ENCODE results near the gene ANKRD12. TPM values are rescaled to one million over a fixed set of nuclear protein-coding genes. Genes with fewer than 3 reads are reported as not detected.

The ANKRD12 gene
- total RNA-seq, 1 donor from 2014 or later: 125 TPM

- Mint-ChIP-seq H3K27ac (peak overlapping the region; percentile 92), H3K9me3 (no peaks in the 10 kb centered on the region), H3K36me3 (ENCODE audit: low read depth) (no peaks in the 10 kb centered on the region), H3K4me3 (peak overlapping the region; percentile 74), H3K4me1 (peaks cover 19% of the 10 kb centered on the region), H3K27me3 (no peaks in the 10 kb centered on the region)
- no peak for ATAC-seq (ENCODE audit: low read depth)
- ChIA-PET POLR2A (interaction anchor here (0.5 to 5.5 kb wide), 9 partner anchors 11 to 48 kb away, joined by 3 to 34 read pairs (median 3); partner anchors contain the start of gene ANKRD12), CTCF (interaction anchor here (0.8 to 1.3 kb wide), 3 partner anchors 13 to 41 kb away, joined by 3 to 7 read pairs (median 3); partner anchors contain the start of gene ANKRD12)
- intact Hi-C loops (cut with micrococcal nuclease): no loop called here
- TF ChIP-seq CTCF (IDR thresholded peaks at IDR 0.05): no peak
- no peak for DNase-seq
Observed at GRCh38 chr18:9096007-9096371, 40.6 kb upstream of the ANKRD12 start.

GRCh38 chr18:9096685-9097084 is 39.9 kb upstream of the ANKRD12 start:
- Mint-ChIP-seq H3K27me3 (no peaks in the 10 kb centered on the region), H3K9me3 (no peaks in the 10 kb centered on the region), H3K4me1 (peaks cover 24% of the 10 kb centered on the region), H3K27ac (no peak overlapping the region), H3K36me3 (ENCODE audit: low read depth) (peaks cover under 1% of the 10 kb centered on the region), H3K4me3 (no peak overlapping the region)
- ChIA-PET POLR2A (interaction anchor here (0.5 to 5.5 kb wide), 3 partner anchors 12 to 42 kb away, joined by 3 to 34 read pairs (median 3); partner anchors contain the start of gene ANKRD12), CTCF (interaction anchor here (1.3 kb wide), 2 partner anchors 23 to 40 kb away, joined by 3 to 7 read pairs; partner anchors contain the start of gene ANKRD12)
- no peak for ATAC-seq (ENCODE audit: low read depth)
- no peak for DNase-seq
- no peak for TF ChIP-seq CTCF (IDR thresholded peaks at IDR 0.05)
- intact Hi-C loops (cut with micrococcal nuclease): no loop called here

DNA sequence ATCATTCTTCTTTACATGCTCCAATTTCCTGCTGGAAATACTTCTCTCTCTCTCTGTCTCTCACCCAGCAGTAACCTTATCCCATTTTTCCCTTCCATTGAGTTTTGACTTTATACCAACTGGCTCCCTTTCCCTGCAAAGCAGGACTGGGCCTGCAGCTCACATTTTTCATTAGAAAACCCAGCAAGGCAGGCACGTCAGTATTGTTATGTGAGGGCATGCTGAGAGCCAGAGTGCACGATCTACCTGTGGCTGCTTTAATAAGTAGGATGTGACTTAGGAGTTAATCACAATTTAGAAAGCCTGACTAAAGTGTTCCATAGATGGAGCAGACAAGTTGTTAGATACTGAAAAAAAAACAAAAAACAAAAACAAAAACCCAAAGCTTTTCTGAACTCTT is 39.2 kb upstream of the ANKRD12 start:
- Mint-ChIP-seq H3K9me3 (no peaks in the 10 kb centered on the region), H3K27ac (no peak overlapping the region), H3K27me3 (no peaks in the 10 kb centered on the region), H3K4me3 (no peak overlapping the region), H3K36me3 (ENCODE audit: low read depth) (peaks cover 7% of the 10 kb centered on the region), H3K4me1 (peaks cover 24% of the 10 kb centered on the region)
- ChIA-PET CTCF (interaction anchor here (1.3 kb wide), 1 partner anchor 24 kb away, joined by 5 read pairs; no protein-coding TSS in a partner anchor), POLR2A (interaction anchor here (1.0 to 5.5 kb wide), 2 partner anchors 39 to 42 kb away, joined by 3 to 34 read pairs; partner anchors contain the start of gene ANKRD12)
- DNase-seq: no peak
- intact Hi-C loops (cut with micrococcal nuclease): no loop called here
- ATAC-seq (ENCODE audit: low read depth): no peak
- TF ChIP-seq CTCF (IDR thresholded peaks at IDR 0.05): no peak

GRCh38 chr18:9100796-9101195 is 35.8 kb upstream of the ANKRD12 start:
- peaks cover 35% of the 10 kb centered on the region for H3K4me1 Mint-ChIP-seq
- CTCF ChIA-PET: interaction anchor here (1.1 kb wide), 1 partner anchor 46 kb away, joined by 4 read pairs; no protein-coding TSS in a partner anchor
- no peaks in the 10 kb centered on the region for H3K27me3 Mint-ChIP-seq
- POLR2A ChIA-PET: interaction anchor here (1.1 to 5.7 kb wide), 5 partner anchors 16 to 38 kb away, joined by 4 to 211 read pairs (median 6); partner anchors contain the start of gene ANKRD12
- no peaks in the 10 kb centered on the region for H3K9me3 Mint-ChIP-seq
- no peak overlapping the region for H3K27ac Mint-ChIP-seq
- DNase-seq (no peak), ATAC-seq (ENCODE audit: low read depth) (no peak)
- no peak for TF ChIP-seq CTCF (IDR thresholded peaks at IDR 0.05)
- intact Hi-C loops (cut with micrococcal nuclease): loop anchor here (5.0 kb wide), 1 partner anchor 377 kb away; the partner anchor contains the start of gene RALBP1
- H3K4me3 Mint-ChIP-seq: no peak overlapping the region
- peaks cover 35% of the 10 kb centered on the region for H3K36me3 Mint-ChIP-seq (ENCODE audit: low read depth)

DNA sequence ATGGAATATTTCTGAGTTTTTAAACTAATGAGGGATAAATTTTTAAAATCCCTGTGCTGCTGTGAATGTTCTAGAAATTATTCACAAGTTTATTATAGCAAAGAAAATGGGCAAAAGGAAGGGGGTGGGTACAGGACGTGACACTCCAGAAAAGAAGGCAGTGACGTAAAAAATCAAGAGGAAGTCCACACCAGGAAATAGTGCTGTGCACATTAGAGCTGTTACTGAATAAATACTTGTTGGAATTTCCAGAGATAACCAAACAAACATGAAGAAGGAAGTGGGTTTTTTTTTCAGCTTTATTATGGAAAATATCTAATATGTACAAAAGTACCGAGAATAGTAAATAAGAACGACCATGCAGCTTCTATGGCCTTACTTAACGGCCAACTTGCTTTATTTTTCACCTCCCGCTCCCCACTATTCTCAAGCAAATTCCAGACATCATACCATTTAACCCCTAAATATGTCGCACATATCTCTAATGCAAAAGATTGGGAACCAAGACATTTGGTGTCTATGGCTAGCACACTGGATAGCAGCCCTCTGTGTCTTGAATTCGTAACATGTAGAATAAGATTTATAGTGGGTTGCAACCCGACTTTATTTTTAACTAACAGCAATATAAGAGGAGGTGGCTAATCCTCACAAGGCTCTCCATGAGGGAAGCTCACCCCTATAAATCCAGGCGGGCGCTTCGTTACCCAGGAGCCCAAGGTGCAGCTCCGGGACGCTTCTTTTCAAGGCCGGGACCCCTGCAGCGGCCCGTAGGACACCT is 34.7 kb upstream of the ANKRD12 start:
- intact Hi-C loops (cut with micrococcal nuclease): loop anchor here (1.0 to 5.0 kb wide), 7 partner anchors 15 to 813 kb away; partner anchors contain the start of genes ANKRD12, RALBP1, TWSG1 and VAPA
- no peaks in the 10 kb centered on the region for H3K9me3 Mint-ChIP-seq
- H3K27ac Mint-ChIP-seq: peak overlapping the region; percentile 94
- peak overlapping the region; percentile 94 for H3K4me3 Mint-ChIP-seq
- peaks cover 43% of the 10 kb centered on the region for H3K4me1 Mint-ChIP-seq
- ATAC-seq (ENCODE audit: low read depth) (peak; percentile 19), DNase-seq (no peak)
- peaks cover 45% of the 10 kb centered on the region for H3K36me3 Mint-ChIP-seq (ENCODE audit: low read depth)
- no peaks in the 10 kb centered on the region for H3K27me3 Mint-ChIP-seq
- TF ChIP-seq CTCF (IDR thresholded peaks at IDR 0.05): no peak
- ChIA-PET POLR2A (interaction anchor here (1.0 to 6.0 kb wide), 9 partner anchors 13 to 45 kb away, joined by 4 to 211 read pairs (median 11); partner anchors contain the start of gene ANKRD12), CTCF (interaction anchor here (1.1 to 3.2 kb wide), 5 partner anchors 19 to 44 kb away, joined by 4 to 19 read pairs (median 6); partner anchors contain the start of gene ANKRD12)

Data from activated B cell treated with CpG ODN at 0.5 μM for 24 hours (primary cell).